Brain microvascular endothelial cell (primary cell): ENCODE data around the gene ZBTB38.
A peak's percentile ranks its signal among the peaks of the same experiment; 100 is the strongest.

Source experiments
- DNase-seq: peaks from one replicate; pipeline ENCODE4 v3.0.0-alpha.2; 2020
- H3K27ac ChIP-seq: fragments of 250-450 bp; sonication (Bioruptor Pico); 2 replicates; pipeline ENCODE4 v1.5.1; 2020; ENCODE audit warnings: mild to moderate bottlenecking, moderate library complexity
- H3K27me3 ChIP-seq: fragments of 250-450 bp; sonication (Bioruptor Pico); replicated peaks from 2 replicates; pipeline ENCODE4 v1.5.1; 2020; ENCODE audit warnings: mild to moderate bottlenecking
- H3K36me3 ChIP-seq: fragments of 250-450 bp; sonication (Bioruptor Pico); replicated peaks from 2 replicates; pipeline ENCODE4 v1.5.1; 2020; ENCODE audit warnings: mild to moderate bottlenecking
- H3K4me3 ChIP-seq: 2 replicates; pipeline ENCODE4 v1.5.1; 2011; ENCODE audit warnings: low read depth, mild to moderate bottlenecking, control low read depth, low read length, moderate library complexity
- CTCF ChIP-seq: IDR thresholded peaks from 2 replicates; pipeline ENCODE4 v1.5.1; 2011; ENCODE audit warnings: low read depth, mild to moderate bottlenecking, moderate library complexity, low read length, control low read depth, inconsistent platforms; ENCODE audit errors: missing control alignments
- in situ Hi-C: cut with HindIII; loops from 2 replicates; pipeline ENCODE4 v1.10.0; 2017; ENCODE audit warnings: low sequenced_read_pairs, low pct_ligation_motif_present

ZBTB38 gene

GRCh38 chr3:141380987-141381386 is 12.7 kb downstream of the ZBTB38 start:
- Histone ChIP-seq H3K36me3 (peaks cover 71% of the 10 kb centered on the region), H3K27me3 (no peaks in the 10 kb centered on the region), H3K4me3 (no peak overlapping the region), H3K27ac (no peak overlapping the region)
- no peak for TF ChIP-seq CTCF
- no peak for DNase-seq
- in situ Hi-C loops, result no loop called here

- Histone ChIP-seq H3K4me3 (no peak overlapping the region), H3K36me3 (peaks cover 73% of the 10 kb centered on the region), H3K27ac (peak overlapping the region; percentile 61), H3K27me3 (no peaks in the 10 kb centered on the region)
- no peak for TF ChIP-seq CTCF
- in situ Hi-C loops, result no loop called here
- no peak for DNase-seq
These were observed 14.3 kb downstream of the ZBTB38 start for GRCh38 chr3:141382571-141382970.

- DNase-seq, result no peak
- Histone ChIP-seq H3K27me3 (no peaks in the 10 kb centered on the region), H3K4me3 (no peak overlapping the region), H3K36me3 (peaks cover 74% of the 10 kb centered on the region), H3K27ac (peak overlapping the region; percentile 61)
- in situ Hi-C loops, result no loop called here
- TF ChIP-seq CTCF, result no peak
These were observed 15.3 kb downstream of the ZBTB38 start for GRCh38 chr3:141383555-141384129.

GRCh38 chr3:141384157-141384556 is 15.9 kb downstream of the ZBTB38 start:
- TF ChIP-seq CTCF, result peak; percentile 17
- in situ Hi-C loops, result no loop called here
- DNase-seq, result no peak
- Histone ChIP-seq H3K27ac (peak overlapping the region; percentile 61), H3K36me3 (peaks cover 74% of the 10 kb centered on the region), H3K4me3 (no peak overlapping the region), H3K27me3 (no peaks in the 10 kb centered on the region)

GRCh38 chr3:141384575-141384974 is 16.3 kb downstream of the ZBTB38 start:
- TF ChIP-seq CTCF, result no peak
- peak overlapping the region; percentile 61 for H3K27ac ChIP-seq
- no peak overlapping the region for H3K4me3 ChIP-seq
- H3K36me3 ChIP-seq, result peaks cover 70% of the 10 kb centered on the region
- H3K27me3 ChIP-seq, result no peaks in the 10 kb centered on the region
- DNase-seq, result no peak
- in situ Hi-C loops, result no loop called here

GRCh38 chr3:141385406-141386125 is 17.3 kb downstream of the ZBTB38 start:
- Histone ChIP-seq H3K36me3 (peaks cover 70% of the 10 kb centered on the region), H3K27ac (peak overlapping the region; percentile 53), H3K27me3 (no peaks in the 10 kb centered on the region), H3K4me3 (peak overlapping the region; percentile 31)
- TF ChIP-seq CTCF, result no peak
- in situ Hi-C loops, result no loop called here
- DNase-seq, result no peak
